K562 (cell line): ENCODE results near the gene YPEL4. TPM values are rescaled to one million over a fixed set of nuclear protein-coding genes. Genes with fewer than 3 reads are reported as not detected.

Experiments used
- ETV5 ChIP-seq: sonication (generic); formaldehyde crosslinking; IDR thresholded peaks from 2 replicates; pipeline ENCODE4 v1.4.0; 2020; ENCODE audit warnings: low read depth, mild to moderate bottlenecking, missing genetic modification reagents
- PCBP2 ChIP-seq: fragments of 200-400 bp; formaldehyde crosslinking; IDR thresholded peaks from 2 replicates; pipeline ENCODE4 v1.6.1; 2018; ENCODE audit warnings: low read length, low read depth, mild to moderate bottlenecking, moderate library complexity; ENCODE audit not compliant: poor library complexity, severe bottlenecking
- ZNF766 ChIP-seq: fragments of 200-800 bp; sonication (Bioruptor generic); conservative IDR thresholded peaks from 2 replicates; pipeline ENCODE4 v1.6.1; 2016; ENCODE audit warnings: missing genetic modification characterization, missing compliant biosample characterization
- polyA plus RNA-seq, 8 experiments: library from polyadenylated mRNA; depleted of rRNA in 4 of 8; stranded (reverse) in 5 of 8; unstranded in 3 of 8; fragments of >200 nt; fragmentation: Nextera tagmentation in 2 of 8; fragmentation: Illumina TruSeq in 1 of 8; extraction: Ambion mirVana in 2 of 8; extraction: Trizol in 1 of 8; gene quantifications; 2 replicates each; pipeline versions ENCODE4 v1.2.1 to v1.2.3, GENCODE V29; 2011 to 2014; ENCODE audit warnings: inconsistent platforms in 1 of 8, missing spikeins in 1 of 8
- total RNA-seq, 7 experiments: library from RNA; depleted of rRNA in 6 of 7; stranded (reverse); fragments of >200 nt in 6 of 7; fragmentation: Illumina TruSeq in 2 of 7; extraction: Trizol in 2 of 7; gene quantifications; 2 replicates each; pipeline versions ENCODE4 v1.2.1 to v1.2.3, GENCODE V29; 2011 to 2021; ENCODE audit warnings: low replicate concordance in 1 of 7
- TF ChIP-seq, protein P1 (sequence below), 2 experiments: fragments of 450-650 bp; formaldehyde crosslinking in 1 of 2; IDR thresholded peaks; 2 replicates each; pipeline versions ENCODE4 v1.4.0 to v1.6.1; 2014 to 2020; ENCODE audit warnings: mild to moderate bottlenecking in 2 of 2, borderline replicate concordance in 1 of 2, low read depth in 1 of 2

The YPEL4 gene
- total and polyA plus RNA-seq, 9 of the 15 experiments (the other 6 are each of a cell fraction or from before 2014, with no cell fraction given), result 0.07 to 1.4 (median 0.40) TPM; not detected in 2

DNA sequence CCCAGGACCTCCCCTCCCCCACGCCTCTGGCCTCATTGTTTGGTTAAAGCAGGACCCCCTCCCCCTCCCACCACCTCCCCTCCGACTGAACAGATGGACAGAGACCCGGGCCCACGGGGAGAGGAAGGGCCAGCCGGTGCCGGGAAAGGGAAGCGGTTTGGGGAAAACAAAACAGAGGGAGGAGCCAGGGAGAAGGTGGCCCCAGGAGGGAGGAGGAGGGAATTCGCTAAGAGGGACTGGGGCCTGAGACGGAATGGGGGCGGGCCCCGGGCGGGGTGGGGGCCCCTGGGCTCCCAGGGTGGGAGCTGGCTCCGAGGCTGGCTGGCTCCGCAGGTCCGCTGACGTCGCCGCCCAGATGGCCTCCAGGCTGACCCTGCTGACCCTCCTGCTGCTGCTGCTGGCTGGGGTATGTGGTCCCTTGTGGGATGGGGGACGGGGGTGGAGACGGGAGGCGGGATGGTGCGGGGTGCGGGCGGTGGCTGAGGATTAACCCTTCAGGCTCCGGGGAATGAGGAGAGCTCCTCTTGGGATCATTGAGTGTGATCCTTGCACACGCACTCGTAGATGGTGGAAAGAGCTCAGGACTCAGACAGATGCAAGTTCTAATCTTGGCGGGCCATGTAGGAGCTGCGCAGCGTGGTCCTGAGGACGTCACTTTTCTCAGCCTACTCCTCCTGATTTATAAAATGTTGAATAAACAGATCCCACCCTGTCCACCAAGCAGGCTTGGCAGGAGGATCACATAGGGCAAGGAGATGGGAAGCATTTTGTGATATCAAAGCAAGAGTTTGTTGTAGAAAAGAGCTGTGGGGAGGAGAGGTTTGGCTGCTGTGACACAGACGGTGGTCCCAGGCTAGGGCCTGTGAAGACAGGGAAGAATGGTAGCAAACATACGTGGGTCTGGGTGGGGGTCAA, 51.5 kb downstream of the YPEL4 start (continued):
- TF ChIP-seq PCBP2 (no peak), ETV5 (no peak), ZNF766 (no peak)
- TF ChIP-seq, protein P1, sequence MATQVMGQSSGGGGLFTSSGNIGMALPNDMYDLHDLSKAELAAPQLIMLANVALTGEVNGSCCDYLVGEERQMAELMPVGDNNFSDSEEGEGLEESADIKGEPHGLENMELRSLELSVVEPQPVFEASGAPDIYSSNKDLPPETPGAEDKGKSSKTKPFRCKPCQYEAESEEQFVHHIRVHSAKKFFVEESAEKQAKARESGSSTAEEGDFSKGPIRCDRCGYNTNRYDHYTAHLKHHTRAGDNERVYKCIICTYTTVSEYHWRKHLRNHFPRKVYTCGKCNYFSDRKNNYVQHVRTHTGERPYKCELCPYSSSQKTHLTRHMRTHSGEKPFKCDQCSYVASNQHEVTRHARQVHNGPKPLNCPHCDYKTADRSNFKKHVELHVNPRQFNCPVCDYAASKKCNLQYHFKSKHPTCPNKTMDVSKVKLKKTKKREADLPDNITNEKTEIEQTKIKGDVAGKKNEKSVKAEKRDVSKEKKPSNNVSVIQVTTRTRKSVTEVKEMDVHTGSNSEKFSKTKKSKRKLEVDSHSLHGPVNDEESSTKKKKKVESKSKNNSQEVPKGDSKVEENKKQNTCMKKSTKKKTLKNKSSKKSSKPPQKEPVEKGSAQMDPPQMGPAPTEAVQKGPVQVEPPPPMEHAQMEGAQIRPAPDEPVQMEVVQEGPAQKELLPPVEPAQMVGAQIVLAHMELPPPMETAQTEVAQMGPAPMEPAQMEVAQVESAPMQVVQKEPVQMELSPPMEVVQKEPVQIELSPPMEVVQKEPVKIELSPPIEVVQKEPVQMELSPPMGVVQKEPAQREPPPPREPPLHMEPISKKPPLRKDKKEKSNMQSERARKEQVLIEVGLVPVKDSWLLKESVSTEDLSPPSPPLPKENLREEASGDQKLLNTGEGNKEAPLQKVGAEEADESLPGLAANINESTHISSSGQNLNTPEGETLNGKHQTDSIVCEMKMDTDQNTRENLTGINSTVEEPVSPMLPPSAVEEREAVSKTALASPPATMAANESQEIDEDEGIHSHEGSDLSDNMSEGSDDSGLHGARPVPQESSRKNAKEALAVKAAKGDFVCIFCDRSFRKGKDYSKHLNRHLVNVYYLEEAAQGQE (IDR thresholded peaks at IDR 0.05; ENCODE audit: borderline replicate concordance), result no peak
- TF ChIP-seq, protein P1 (CRISPR knock-in tag; IDR thresholded peaks at IDR 0.05; ENCODE audit: low read depth), result no peak
- TF ChIP-seq, all 486 proteins: peak for 4
